CD14-positive monocyte (primary cell): ENCODE results near the gene TLR7. TPM values are rescaled to one million over a fixed set of nuclear protein-coding genes. Genes with fewer than 3 reads are reported as not detected.

Source experiments
- DNase-seq, 3 donors: peaks; one replicate each; pipeline ENCODE4 v3.0.0-alpha.2; 2011 to 2022
- H2AFZ ChIP-seq: 2 replicates; pipeline ENCODE4 v1.6.0; 2012; ENCODE audit warnings: mild to moderate bottlenecking, low read depth, low read length, inconsistent platforms; ENCODE audit not compliant: insufficient read depth, poor library complexity, severe bottlenecking
- H3K27ac ChIP-seq, 2 donors: 1 replicate in 1 of 2; 2 replicates in 1 of 2; pipeline ENCODE4 v1.5.1; 2012 to 2013; ENCODE audit warnings: low read length in 2 of 2, control low read depth in 1 of 2, inconsistent platforms in 1 of 2, low read depth in 1 of 2, mild to moderate bottlenecking in 1 of 2
- H3K27me3 ChIP-seq, 2 donors: one replicate each; pipeline versions ENCODE4 v1.6.0 to v1.6.1; 2011 to 2013; ENCODE audit warnings: low read length in 2 of 2; ENCODE audit not compliant: control insufficient read depth in 2 of 2, insufficient read depth in 2 of 2
- H3K36me3 ChIP-seq, 2 donors: replicated peaks in 1 of 2; 1 replicate in 1 of 2; 2 replicates in 1 of 2; pipeline versions ENCODE4 v1.5.1 to v1.6.1; 2012 to 2013; ENCODE audit warnings: low read length in 2 of 2, control low read depth in 1 of 2, inconsistent platforms in 1 of 2, mild to moderate bottlenecking in 1 of 2; ENCODE audit not compliant: insufficient read depth in 2 of 2, control insufficient read depth in 1 of 2
- H3K4me1 ChIP-seq, 2 donors: 1 replicate in 1 of 2; 2 replicates in 1 of 2; pipeline versions ENCODE4 v1.5.1 to v1.6.1; 2012 to 2013; ENCODE audit warnings: low read length in 2 of 2, control low read depth in 1 of 2, inconsistent platforms in 1 of 2, mild to moderate bottlenecking in 1 of 2, moderate library complexity in 1 of 2; ENCODE audit not compliant: insufficient read depth in 2 of 2, control insufficient read depth in 1 of 2
- H3K4me2 ChIP-seq: replicated peaks from 2 replicates; pipeline ENCODE3; 2012; ENCODE audit warnings: low read length, moderate library complexity, mild to moderate bottlenecking; ENCODE audit not compliant: poor library complexity, severe bottlenecking; ENCODE audit errors: extremely low read depth
- H3K4me3 ChIP-seq, 3 experiments: fragments of 200-600 bp in 1 of 3; sonication (generic) in 1 of 3; replicated peaks in 1 of 3; 1 replicate in 2 of 3; 2 replicates in 1 of 3; pipeline ENCODE4 v1.5.1; 2011 to 2013; ENCODE audit warnings: low read length in 3 of 3, mild to moderate bottlenecking in 3 of 3, control low read depth in 2 of 3, low read depth in 2 of 3, inconsistent platforms in 1 of 3, moderate library complexity in 1 of 3
- H3K79me2 ChIP-seq: 2 replicates; pipeline ENCODE4 v1.6.0; 2012; ENCODE audit warnings: mild to moderate bottlenecking, control low read depth, inconsistent platforms, low read length, moderate library complexity; ENCODE audit not compliant: insufficient read depth
- H3K9ac ChIP-seq: 2 replicates; pipeline ENCODE4 v1.6.0; 2017; ENCODE audit warnings: low read length, mild to moderate bottlenecking; ENCODE audit not compliant: insufficient read depth, poor library complexity, severe bottlenecking
- H3K9me3 ChIP-seq, 2 donors: replicated peaks in 1 of 2; 1 replicate in 1 of 2; 2 replicates in 1 of 2; pipeline versions ENCODE4 v1.5.1 to v1.6.1; 2012 to 2013; ENCODE audit warnings: low read length in 2 of 2, control low read depth in 1 of 2; ENCODE audit not compliant: control insufficient read depth in 1 of 2, insufficient read depth in 1 of 2
- H4K20me1 ChIP-seq: 2 replicates; pipeline ENCODE4 v1.6.0; 2012; ENCODE audit warnings: mild to moderate bottlenecking, low read length, control low read depth, moderate library complexity; ENCODE audit not compliant: insufficient read depth
- H3K27ac Mint-ChIP-seq, 7 donors: one replicate each; pipeline ENCODE4 v1.8.0; 2020; ENCODE audit warnings: mild to moderate bottlenecking in 7 of 7, mixed read lengths in 7 of 7, moderate library complexity in 6 of 7, inconsistent platforms in 2 of 7
- H3K27me3 Mint-ChIP-seq, 3 donors: one replicate each; pipeline ENCODE4 v1.8.0; 2021 to 2022; ENCODE audit warnings: low read depth in 3 of 3, mild to moderate bottlenecking in 3 of 3, mixed read lengths in 3 of 3, moderate library complexity in 3 of 3, inconsistent platforms in 1 of 3
- H3K36me3 Mint-ChIP-seq, 2 donors: one replicate each; pipeline ENCODE4 v1.8.0; 2020; ENCODE audit warnings: mixed read lengths in 2 of 2, inconsistent platforms in 1 of 2, mild to moderate bottlenecking in 1 of 2
- H3K4me1 Mint-ChIP-seq: one replicate; pipeline ENCODE4 v1.8.0; 2020; ENCODE audit warnings: mild to moderate bottlenecking, mixed read lengths
- H3K4me3 Mint-ChIP-seq, 2 donors: one replicate each; pipeline ENCODE4 v1.8.0; 2020; ENCODE audit warnings: mild to moderate bottlenecking in 2 of 2, mixed read lengths in 2 of 2, moderate library complexity in 1 of 2
- H3K9me3 Mint-ChIP-seq, 7 donors: one replicate each; pipeline ENCODE4 v1.8.0; 2020 to 2022; ENCODE audit warnings: mixed read lengths in 7 of 7, mild to moderate bottlenecking in 6 of 7, moderate library complexity in 6 of 7, inconsistent platforms in 2 of 7
- CTCF ChIP-seq: fragments of 200-600 bp; IDR thresholded peaks from one replicate; pipeline ENCODE4 v1.8.0; 2022; ENCODE audit warnings: antibody characterized with exemption, mild to moderate bottlenecking
- whole genome bisulfite sequencing: methylation state at CpG from one replicate; pipeline ENCODE4 v1.1.5; 2013; ENCODE audit warnings: missing lambda C conversion rate; ENCODE audit not compliant: insufficient coverage; 5-methylcytosine and 5-hydroxymethylcytosine counted together
- intact Hi-C, 2 donors: fragments of 100-400 bp; cut with micrococcal nuclease; formaldehyde crosslinking; loops; one replicate each; pipeline versions ENCODE4 v1.15.0 to v1.15.1; 2023
- polyA plus RNA-seq, 3 donors: library from polyadenylated mRNA; depleted of rRNA in 1 of 3; unstranded in 2 of 3; stranded (reverse) in 1 of 3; fragments of 300-500 nt in 2 of 3; fragments of >200 nt in 1 of 3; fragmentation: Illumina TruSeq in 2 of 3; gene quantifications; 1 replicate in 2 of 3; 2 replicates in 1 of 3; pipeline ENCODE4 v1.2.3, GENCODE V29; 2012 to 2021

The TLR7 gene
- polyA plus RNA-seq, 3 donors, result 4.2 to 27.3 (median 23.0) TPM

- H3K4me3 Mint-ChIP-seq, result no peak overlapping the region
- Histone ChIP-seq H3K27me3 (peaks cover 0 to 2% of the 10 kb centered on the region in 2 donors), H3K4me1 (no peaks in the 10 kb centered on the region), H3K9me3 (no peaks in the 10 kb centered on the region), H4K20me1 (no peaks in the 10 kb centered on the region), H3K27ac (no peak overlapping the region), H3K9ac (no peak overlapping the region), H3K36me3 (peaks cover 14 to 47% of the 10 kb centered on the region in 2 donors), H2AFZ (no peak overlapping the region), H3K4me2 (no peak overlapping the region), H3K4me3 (no peak overlapping the region), H3K79me2 (no peaks in the 10 kb centered on the region)
- no peak for DNase-seq
- peaks cover 6% of the 10 kb centered on the region for H3K4me1 Mint-ChIP-seq
- no peak overlapping the region for H3K27ac Mint-ChIP-seq
- intact Hi-C loops, result loop anchor here in 1 of 2 donors (10.0 kb wide), 1 partner anchor 670 kb away; no protein-coding TSS in a partner anchor
- 97% methylated on average over 5 of the region's 9 CpGs for WGBS
- peaks cover 0 to 16% (median 1%) of the 10 kb centered on the region in 3 donors for H3K27me3 Mint-ChIP-seq
- H3K9me3 Mint-ChIP-seq, result peaks cover 0 to 3% (median 0%) of the 10 kb centered on the region in 7 donors
- TF ChIP-seq CTCF, result no peak
- H3K36me3 Mint-ChIP-seq, result peaks cover 14 to 24% of the 10 kb centered on the region in 2 donors
Measured at GRCh38 chrX:12824944-12825343, 41.9 kb upstream of the TLR7 start.

- H3K4me1 ChIP-seq, result no peaks in the 10 kb centered on the region
- no peak overlapping the region for H3K4me2 ChIP-seq
- intact Hi-C loops, result loop anchor here in 1 of 2 donors (10.0 kb wide), 1 partner anchor 669 kb away; no protein-coding TSS in a partner anchor
- no peak overlapping the region for H3K4me3 ChIP-seq
- no peak overlapping the region for H3K9ac ChIP-seq
- H3K4me3 Mint-ChIP-seq, result no peak overlapping the region
- no peak overlapping the region for H3K27ac Mint-ChIP-seq
- H3K27me3 ChIP-seq, result peaks cover 0 to 2% of the 10 kb centered on the region in 2 donors
- no peaks in the 10 kb centered on the region for H4K20me1 ChIP-seq
- no peaks in the 10 kb centered on the region for H3K79me2 ChIP-seq
- no peak overlapping the region for H3K27ac ChIP-seq
- peaks cover 12 to 38% of the 10 kb centered on the region in 2 donors for H3K36me3 ChIP-seq
- TF ChIP-seq CTCF, result no peak
- H2AFZ ChIP-seq, result no peak overlapping the region
- no peak for DNase-seq
- peaks cover 8 to 19% of the 10 kb centered on the region in 2 donors for H3K36me3 Mint-ChIP-seq
- peaks cover 0 to 3% (median 0%) of the 10 kb centered on the region in 7 donors for H3K9me3 Mint-ChIP-seq
- H3K4me1 Mint-ChIP-seq, result peaks cover 6% of the 10 kb centered on the region
- WGBS, result 94% methylated on average over 3 of the region's 8 CpGs
- no peaks in the 10 kb centered on the region for H3K9me3 ChIP-seq
- peaks cover 0 to 21% (median 1%) of the 10 kb centered on the region in 3 donors for H3K27me3 Mint-ChIP-seq
Measured at GRCh38 chrX:12825801-12826200, 41.1 kb upstream of the TLR7 start.
